Measurements from ENCODE around the gene HMCN2.
"Not testable (repeated sequence)": the region's sequence is repeated elsewhere in the genome, so short reads cannot be mapped to it uniquely, and the experiment has no call there.

Gene HMCN2

DNA sequence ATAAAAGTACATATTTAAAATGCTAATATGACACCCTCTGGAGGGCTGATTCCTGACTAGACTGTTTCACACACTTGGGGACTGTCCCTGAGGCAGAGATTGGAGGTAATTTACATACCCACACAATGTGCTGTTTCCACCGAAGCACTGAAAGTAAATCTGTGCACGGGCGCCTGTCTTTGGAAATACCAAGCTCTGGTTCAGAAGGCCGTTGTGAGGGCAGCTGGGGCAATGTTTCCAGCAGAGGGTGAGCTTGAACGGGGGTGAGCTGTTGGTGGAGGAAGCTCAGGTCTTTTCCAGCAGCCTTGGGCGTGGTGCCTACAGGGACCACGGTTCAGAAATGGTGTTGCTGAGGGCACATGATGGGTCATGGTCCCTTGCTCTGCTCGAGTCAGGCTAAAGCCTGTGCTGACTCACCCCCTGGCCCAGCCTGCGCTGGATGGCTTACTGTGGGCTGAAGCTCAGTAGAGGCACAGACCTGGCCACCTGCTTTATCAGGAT, 25.8 kb upstream of the HMCN2 start:
- DNase-seq: no peak

DNA sequence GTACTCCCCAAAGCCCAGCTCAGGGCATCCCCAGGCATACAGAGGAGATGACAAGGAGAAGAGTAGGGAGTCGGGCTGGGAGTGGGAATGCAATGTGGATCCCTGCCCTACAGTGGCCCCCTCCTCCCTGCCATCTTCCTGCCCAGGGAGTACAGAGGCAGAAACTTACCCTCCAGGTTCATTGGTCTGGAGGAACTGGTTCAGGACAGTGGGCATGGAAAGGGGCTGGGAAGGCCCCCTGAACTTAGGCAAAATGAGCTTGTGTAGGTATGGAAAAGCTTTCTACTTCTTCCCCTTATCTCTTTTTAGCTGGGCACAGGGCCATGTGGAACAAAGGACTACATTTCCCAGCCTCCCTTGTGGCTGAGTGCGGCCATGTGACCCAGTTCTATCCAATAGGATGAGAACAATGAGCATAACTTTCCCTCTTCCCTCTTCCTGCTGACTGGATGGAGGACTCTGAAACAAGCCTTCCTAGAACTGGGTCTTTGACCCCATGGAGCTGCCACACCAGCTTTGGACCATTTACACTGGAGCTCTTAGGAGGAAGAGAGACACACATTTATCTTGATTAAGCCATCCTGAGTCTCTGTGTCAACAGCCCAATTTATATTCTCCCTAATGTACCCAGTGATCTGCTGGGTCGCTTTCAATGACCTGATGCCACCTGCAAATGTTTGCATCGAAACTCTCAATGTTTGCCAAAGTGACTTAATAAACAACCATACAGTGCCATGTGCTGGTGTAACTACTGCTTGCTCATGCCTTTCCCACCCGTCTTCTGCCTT, 25.0 kb upstream of the HMCN2 start:
- DNase-seq: peak; percentile 66

DNA sequence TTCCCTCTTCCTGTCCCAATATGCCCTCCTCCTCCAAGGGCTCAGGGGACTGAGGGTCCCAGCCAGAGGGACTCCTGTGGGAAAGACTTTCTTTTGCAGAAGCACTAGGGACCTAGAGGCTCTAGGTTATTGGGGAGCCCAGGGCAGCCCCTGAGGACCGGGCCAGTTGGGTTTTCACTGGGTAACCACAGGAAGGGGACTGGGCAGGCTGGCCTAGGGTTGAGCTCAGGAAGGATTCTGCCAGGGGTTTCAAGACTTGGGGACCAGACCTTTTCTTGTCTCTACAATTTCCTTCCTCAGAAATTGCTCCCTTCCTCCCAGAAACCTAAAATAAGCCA, 24.4 kb upstream of the HMCN2 start:
- DNase-seq: no peak

DNA sequence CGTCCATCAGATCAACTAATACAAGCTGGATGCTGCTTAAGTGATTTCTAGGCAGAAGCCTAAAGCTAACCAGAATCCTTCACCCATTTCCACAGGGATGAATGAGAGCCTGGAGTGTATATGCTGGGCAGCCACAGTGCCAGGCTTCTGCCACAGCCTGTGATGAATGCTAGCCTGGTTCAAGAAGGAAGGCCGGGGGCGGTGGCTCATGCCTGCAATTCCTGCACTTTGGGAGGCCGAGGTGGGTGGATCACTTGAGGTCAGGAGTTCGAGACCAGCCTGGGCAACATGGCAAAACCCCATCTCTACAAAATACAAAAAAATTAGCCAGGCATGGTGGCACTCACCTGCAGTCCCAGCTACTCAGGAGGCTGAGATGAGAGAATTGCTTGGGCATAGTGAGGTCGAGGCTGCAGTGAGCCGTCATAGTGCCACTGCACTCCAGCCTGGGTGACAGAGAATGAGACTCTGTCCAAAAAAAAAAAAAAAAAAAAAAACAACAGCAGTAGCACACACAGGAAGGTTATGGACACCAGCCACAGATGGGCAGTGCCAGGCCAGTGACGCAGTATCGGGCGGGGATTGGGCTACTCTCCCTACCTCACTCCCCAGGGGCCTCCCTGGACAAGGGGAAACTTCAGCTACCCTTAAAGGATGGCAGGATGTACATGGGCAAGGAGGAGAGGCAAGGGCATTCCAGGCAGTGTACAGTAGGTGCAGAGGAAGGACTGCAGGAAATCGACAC, 23.1 kb upstream of the HMCN2 start:
- no peak for DNase-seq

DNA sequence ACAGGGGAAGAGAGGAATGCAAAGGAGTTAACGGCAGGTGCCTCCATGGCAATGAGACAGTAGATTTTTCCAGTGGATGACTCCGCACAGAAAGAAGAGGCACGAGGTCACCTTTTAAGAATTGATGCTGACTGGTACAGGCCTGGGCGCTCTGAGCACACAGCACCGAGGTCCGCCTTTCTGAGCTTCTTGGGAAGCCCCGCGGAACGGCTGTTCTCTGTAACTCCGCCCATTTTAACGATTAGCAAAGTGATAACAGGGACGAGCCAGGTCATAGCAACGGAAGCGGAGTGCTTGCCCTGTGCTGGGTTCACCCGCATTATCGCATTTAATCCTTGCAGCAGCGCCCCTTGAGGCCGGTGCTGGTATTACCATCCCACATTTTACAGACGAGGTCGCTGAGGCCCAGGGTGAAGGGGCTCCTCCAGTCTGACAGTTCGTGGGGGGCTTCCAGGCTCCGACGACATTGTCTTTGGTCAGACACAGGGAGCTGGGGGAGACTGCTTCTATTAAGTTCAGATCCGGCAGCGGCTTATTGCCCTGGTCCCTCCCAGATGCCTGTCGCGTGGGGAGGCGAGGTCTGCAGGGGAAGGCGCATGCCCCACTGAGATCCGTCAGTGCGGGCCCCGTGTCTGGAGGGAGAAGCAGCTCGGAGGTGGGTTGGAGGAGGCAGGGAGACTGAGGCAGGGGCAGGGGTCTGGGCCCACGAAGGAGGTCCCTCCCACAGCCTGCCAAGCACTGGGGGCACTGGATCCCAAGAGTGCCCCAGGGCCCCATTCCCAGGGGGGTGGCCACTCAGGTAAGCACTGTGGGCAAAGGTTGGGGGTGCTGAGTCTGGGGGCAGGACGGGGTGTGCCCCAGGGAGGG, 22.3 kb upstream of the HMCN2 start:
- DNase-seq: peak; percentile 31

DNA sequence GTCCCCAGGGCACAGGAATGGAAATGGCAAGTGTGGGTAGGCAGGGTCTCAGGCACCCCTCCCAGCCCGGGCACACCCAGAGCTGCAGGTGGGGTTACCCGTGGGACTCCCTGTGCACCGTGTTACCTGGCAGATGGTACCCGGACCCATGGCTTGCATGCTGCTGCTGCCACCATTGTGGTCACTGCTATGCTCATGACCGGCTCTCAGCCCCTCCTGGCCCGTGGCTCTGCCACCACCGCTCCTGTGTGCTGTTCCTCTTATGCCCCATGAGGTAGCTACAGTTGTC, 21.7 kb upstream of the HMCN2 start:
- DNase-seq: no peak

DNA sequence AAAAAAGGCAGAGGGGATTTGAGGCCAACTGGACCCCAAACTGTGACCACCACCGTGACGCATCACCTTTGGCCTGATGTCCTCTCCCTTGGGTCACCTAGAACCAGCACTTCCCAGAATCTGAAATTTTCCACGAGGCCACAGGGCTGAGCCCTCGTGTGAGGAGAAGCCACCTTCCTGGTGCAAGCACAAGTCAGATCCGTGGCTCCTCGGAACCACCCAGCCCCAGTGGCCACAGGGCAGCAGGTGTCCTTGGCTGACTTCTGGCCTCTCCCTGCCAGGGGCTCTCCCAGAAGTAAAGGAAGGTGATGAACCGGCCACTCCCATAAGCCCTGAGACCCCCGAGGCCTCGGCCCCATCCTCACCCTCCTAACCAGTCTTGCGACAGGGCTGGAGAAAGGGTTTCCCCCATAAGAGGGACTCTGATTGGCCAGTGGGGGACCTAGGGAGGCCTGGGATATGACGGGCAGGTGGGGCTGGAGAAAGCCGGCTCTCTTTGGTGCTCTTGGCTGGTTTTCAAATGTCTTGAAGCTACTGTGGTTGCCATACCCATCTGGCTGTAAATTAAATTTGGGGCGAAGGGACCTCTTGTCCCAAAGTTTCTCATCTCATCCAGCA, 20.9 kb upstream of the HMCN2 start:
- no peak for DNase-seq

DNA sequence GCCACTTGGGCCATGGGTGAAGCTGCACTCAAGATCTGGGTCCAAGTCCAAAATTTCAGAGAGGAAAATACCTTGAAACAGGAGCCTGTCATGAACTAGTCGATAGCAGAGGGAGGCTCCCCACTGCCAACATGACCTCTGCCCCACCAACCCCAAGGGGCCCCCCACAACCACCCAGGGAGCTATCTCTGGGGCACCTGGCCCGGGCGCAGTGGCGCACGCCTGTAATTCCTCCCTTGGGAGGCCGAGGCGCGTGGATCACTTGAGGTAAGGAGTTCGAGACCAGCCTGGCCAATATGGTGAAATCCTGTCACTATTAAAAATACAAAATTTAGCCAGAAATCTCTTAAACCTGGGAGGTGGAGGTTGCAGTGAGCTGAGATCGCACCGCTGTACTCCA, 20.1 kb upstream of the HMCN2 start:
- no peak for DNase-seq

DNA sequence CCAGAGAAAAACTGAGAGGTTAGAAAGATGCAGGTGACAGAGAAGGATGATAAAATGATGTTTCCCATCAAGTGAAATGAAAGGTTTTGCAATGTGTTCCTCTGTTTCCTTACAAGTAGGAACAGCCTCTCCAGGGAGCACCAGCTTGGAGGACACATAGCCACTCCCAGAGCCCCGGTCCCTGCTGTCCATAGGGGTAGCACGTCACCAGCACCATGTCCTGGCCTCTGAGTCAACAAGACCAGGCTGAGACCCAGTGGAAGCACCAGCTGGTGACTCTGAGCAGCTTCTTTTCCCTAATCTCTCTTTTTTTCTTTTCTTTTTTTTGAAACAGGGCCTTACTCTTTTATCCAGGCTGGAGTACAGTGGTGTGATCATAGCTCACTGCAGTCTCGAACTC, 19.4 kb upstream of the HMCN2 start:
- no peak for DNase-seq

DNA sequence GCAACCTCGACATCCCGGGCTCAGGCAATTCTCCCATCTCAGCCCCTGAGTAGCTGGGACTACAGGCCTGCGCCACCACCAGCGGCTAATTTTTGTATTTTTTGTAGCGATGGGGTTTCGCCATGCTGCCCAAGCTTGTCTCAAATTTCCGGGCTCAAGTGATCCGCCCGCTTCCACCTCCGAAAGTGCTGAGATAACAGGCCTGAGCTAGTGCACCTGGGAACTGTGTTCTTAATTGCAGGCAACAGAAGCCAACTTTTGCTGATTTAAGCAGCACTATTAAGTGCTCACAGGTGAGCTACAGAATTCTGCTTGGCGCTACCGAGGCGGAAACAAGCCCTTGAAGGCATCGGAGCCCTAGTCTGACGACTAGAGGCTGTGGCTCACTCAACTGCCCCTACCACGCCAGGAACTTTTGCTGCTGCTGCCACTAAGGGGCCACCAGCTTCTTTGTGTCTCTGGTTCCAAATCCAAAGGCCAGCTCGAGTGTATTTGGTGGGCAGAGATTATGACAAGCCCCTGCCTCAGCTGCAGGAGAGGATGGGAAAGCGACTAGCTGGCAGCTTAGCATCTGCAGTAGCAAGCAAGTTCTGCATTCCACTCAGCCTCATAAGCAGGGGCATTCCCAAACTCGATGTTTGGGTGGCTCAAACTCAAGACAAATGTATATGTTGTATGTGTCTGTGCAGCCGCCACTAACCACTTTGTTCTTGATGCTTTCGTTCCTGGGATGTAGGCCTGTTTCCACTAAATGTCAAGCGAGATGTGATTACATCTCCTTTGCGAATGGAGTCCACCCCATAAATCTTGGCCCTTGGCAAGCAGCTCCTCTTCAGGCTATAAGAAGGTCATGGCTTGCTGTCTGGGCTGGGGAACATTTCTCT, 10.6 kb upstream of the HMCN2 start:
- DNase-seq: no peak

DNA sequence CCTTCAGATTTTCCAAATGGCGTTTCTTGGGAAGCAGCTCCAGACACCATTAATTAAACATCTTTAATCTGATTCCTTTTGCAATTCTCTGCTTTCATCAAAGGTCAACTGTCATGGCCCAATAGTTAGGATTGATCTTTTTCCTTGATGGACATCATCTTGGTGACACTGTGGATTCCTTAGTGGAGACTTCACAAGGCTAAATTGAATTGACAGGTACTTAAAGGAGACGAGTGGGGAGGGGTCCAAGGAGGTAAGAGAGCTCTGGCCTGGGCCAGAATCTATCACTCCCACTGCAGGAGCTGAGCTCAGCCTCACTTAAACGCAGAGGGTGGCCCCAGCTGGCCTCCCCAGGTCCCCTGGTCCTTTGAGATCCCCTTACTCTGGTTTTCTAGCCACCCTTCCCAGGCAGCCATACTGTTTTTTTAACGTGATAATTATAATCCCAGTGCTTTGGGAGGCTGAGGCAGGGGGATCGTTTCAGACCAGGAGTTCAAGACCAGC, 9.9 kb upstream of the HMCN2 start:
- no peak for DNase-seq

DNA sequence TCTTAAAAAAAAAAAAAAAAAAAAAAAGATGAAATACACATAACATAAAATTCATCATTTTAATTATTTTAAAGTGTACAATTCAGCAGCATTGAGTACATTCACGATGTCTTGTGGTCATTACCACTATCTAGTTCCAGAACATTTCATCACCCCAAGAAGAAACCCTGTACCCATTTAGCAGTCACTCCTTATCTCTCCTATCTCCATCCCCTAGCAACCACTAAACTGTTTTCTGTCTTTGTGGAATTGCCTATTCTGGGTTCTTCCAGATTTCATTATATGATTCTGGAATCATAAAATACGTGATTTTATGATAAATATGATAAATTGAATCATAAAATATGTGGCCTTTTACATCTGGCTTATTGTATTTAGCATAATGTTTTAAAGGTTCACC, 8.9 kb upstream of the HMCN2 start:
- no peak for DNase-seq

DNA sequence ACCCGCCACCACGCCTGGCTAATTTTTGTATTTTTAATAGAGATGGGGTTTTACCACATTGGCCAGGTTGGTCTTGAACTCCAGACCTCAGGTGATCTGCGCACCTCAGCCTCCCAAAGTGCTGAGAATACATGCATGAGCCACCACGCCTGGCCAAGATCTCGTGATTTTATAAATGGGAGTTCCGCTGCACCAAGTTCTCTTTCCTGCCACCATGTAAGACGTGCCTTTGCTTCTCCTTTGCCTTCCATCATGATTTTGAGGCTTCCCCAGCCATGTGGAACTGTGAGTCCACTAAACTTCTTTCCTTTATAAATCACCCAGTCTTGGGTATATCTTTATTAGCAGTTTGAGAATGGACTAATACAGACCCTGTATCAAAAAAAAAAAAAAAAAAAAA, 7.4 kb upstream of the HMCN2 start:
- DNase-seq: not testable (repeated sequence)

DNA sequence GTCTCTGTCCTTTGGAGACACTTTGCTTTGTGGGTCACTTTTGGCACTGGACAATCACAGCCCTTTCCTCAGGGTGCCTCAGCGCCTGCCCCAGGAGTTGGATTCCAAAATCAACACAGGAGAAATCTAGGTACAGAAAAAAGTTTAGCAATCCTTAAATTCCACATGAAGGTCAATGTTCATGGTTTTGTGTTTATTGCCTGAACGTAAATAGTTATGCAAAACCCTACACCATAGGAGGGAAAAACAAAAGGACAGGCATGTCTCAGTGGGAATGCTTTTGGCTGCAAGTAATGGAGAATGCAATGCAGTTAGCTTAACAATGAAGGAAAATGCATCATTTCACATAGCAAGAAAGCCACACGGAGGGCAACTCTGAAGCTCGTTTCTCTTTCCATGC, 6.5 kb upstream of the HMCN2 start:
- DNase-seq: no peak

DNA sequence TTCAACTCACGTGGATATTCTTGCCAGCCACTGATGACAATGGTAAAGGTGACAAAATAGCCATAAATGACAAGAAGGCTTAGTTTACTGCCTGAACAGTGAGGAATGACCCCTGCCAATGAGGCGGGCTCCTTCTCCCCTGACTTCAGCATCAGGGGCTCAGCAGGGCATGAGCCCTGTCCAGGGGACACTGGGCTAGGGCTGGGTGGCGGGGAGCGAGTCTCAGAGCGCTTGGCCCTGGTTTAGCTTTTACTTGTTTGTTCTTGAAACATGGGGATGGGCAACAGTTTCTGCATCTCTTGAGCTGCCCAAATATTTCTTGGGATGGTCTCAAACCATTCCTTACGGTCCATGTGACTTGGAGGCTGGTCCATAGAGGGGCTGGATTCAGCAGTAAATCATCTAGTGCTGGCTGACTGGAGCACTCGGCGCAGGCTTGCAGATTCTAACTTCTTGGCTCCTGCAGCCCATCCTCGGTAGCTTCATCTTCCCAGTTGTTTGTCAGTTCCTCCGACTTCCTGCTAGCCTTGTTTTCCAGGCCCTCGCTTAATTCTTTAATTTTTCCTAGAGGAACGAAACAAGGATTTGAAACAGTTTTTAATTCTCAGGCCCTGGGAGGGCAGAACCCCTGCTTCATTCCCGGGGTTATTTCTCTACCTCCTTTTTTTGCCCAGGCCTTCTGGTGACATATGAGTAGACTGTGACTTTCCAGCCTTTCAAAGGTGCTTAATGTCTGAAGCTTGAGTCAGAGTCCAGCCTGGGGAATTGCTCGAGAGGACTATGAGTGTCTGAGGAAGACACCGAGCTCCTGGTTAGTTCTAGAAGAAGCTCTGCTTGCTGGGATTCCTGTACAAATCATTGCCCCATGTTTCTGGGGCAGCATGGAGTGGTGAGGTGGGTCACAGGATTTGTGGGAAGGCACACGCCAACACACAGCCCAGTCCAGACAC, 4.5 kb upstream of the HMCN2 start:
- no peak for DNase-seq

DNA sequence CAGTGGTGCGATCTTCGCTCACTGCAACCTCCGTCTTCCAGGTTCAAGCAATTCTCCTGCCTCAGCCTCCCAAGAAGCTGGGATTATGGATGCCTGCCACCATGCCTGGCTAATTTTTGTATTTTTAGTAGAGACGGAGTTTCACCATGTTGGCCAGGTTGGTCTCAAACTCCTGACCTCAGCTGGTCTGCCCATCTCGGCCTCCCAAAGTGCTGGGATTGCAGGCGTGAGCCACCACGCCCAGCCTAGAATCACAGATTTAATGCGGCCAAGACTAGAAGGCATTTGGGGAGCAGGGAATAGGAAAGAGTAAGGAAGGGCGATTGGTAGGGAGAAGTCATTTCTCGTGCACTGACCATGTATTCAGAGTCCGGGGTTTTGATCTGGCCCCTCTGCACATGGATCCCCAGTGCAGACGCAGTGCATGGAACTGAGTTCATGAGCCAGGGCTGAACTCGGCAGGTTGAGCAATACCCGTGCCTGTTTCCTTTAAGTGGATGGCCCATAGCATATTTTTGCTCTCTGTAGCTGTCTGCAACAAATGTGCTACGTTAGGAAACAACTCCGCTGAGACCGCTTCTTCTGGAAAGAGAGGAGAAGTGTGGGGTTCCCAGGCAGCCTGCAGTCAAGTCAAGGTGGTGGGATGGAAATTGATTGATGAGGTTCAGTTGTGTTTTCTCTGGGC, 3.4 kb upstream of the HMCN2 start:
- no peak for DNase-seq

DNA sequence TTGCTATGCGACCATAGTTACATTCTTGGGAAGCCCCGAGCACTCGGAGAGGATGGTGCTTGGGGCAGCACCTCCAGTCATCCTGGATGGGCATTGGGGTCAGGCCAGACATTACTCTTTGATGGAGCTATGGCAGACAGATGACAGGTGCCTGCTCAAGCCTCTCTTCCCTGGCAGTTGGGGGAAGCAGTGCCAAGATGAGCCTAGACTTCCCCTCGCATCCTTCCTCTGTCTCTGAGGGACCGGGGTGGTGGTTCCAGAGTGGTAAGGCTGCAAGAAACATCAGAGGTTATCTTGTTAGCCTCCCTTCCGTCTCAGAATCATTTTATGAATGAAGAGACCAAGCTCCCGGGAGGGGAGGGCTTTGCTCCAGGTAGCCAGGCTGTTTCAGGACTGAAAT, 2.8 kb upstream of the HMCN2 start:
- DNase-seq: no peak

DNA sequence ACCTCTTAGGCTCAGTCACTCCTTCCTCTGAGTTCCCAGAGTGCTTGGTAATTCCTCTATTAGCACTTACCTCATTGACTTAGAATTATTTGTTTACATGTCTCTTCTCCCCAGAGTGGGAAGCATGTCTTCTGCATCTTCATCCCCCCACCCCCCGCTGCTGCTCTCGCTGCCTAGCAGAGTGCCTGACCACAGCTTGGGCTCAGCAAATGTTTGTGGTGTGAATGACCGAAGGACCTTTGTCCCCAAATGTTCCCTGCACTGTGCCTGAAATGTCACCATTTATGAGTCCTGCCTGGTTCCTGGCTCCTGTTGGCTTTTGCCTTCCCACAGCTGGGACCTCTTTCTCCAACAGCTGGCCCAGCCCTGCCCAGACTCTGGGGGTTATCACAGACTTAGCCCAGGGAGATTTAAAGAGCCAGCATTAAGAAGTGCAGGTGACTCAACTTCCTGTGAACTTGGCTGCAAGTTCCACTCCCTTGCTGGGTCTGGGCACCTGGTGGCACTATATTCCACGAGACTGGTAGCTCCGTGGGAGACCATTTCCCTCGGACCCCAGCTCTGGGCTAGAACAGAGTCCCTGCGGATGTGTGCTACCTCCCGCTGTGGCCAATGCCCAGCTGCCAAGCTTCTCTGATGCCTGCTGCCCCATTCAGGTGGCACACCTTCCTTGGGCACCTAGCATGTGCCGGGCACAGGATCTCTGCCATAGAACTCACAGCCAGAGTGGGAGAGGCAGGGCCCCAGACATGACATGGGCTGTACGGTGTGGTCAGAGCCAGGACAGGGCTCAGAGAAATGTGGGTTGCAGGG, 1.8 kb upstream of the HMCN2 start:
- peak; percentile 24 for DNase-seq

Data from NCI-H226 (cell line).